GM23248 (cell line): Measurements from ENCODE around the gene GYS1.

Experiments used
- EZH2 ChIP-seq: fragments of 200-600 bp; sonication (generic); IDR thresholded peaks from 2 replicates; pipeline ENCODE4 v1.6.1; 2018; ENCODE audit warnings: antibody characterized with exemption, mild to moderate bottlenecking; ENCODE audit not compliant: insufficient read depth, poor library complexity, severe bottlenecking
- EZH2phosphoT487 ChIP-seq: fragments of 200-600 bp; sonication (generic); IDR thresholded peaks from 2 replicates; pipeline ENCODE4 v1.6.1; 2018; ENCODE audit warnings: antibody characterized with exemption, moderate library complexity, mild to moderate bottlenecking, low read depth; ENCODE audit not compliant: insufficient read depth

GRCh38 chr19:48977061-48977460 lies 16.0 kb downstream of the GYS1 start:
- TF ChIP-seq EZH2 (no peak), EZH2phosphoT487 (no peak)
